Colonic mucosa (tissue), 4 donors: ENCODE results near the gene AHDC1. TPM values are rescaled to one million over a fixed set of nuclear protein-coding genes. Genes with fewer than 3 reads are reported as not detected.
"Not testable (repeated sequence)": the region's sequence is repeated elsewhere in the genome, so short reads cannot be mapped to it uniquely, and the experiment has no call there.

Experiments
- DNase-seq: peaks from one replicate; pipeline ENCODE4 v3.0.0-alpha.2; 2020
- H3K27ac ChIP-seq: fragments of 200-600 bp; one replicate; pipeline ENCODE4 v1.8.0; 2021
- H3K27me3 ChIP-seq: fragments of 200-600 bp; one replicate; pipeline ENCODE4 v1.8.0; 2021
- H3K36me3 ChIP-seq: fragments of 200-600 bp; one replicate; pipeline ENCODE4 v1.8.0; 2021
- H3K4me1 ChIP-seq: fragments of 200-600 bp; one replicate; pipeline ENCODE4 v1.8.0; 2021; ENCODE audit warnings: mild to moderate bottlenecking
- H3K4me3 ChIP-seq: fragments of 200-600 bp; one replicate; pipeline ENCODE4 v1.8.0; 2021
- H3K9ac ChIP-seq, 2 donors: one replicate each; pipeline ENCODE4 v1.7.0; 2013; ENCODE audit warnings: control low read depth in 2 of 2, low read depth in 2 of 2, low read length in 2 of 2
- H3K9me3 ChIP-seq: fragments of 200-600 bp; one replicate; pipeline ENCODE4 v1.8.0; 2021
- CTCF ChIP-seq: fragments of 200-600 bp; IDR thresholded peaks from one replicate; pipeline ENCODE4 v1.8.0; 2022; ENCODE audit warnings: antibody characterized with exemption, mild to moderate bottlenecking
- intact Hi-C: fragments of 100-400 bp; cut with DNase I; formaldehyde crosslinking; loops from one replicate; pipeline ENCODE4 v1.14.1; 2022
- total RNA-seq, 2 donors: library from RNA; stranded (reverse); fragmentation: NEBNext Ultra II Directional in 1 of 2; extraction: Animal tissue kit (Norgen Biotek cat#: 25700) in 1 of 2; gene quantifications; one replicate each; pipeline ENCODE4 v1.2.1, GENCODE V29; 2021
- donor health status: healthy.
- donor health status: DM: no; HTN: no; CAD: no.
- donor health status: DM: no; HTN: no; CAD: no.

AHDC1 gene
- total RNA-seq, 2 donors from 2014 or later: 18.4 to 26.8 TPM

DNA sequence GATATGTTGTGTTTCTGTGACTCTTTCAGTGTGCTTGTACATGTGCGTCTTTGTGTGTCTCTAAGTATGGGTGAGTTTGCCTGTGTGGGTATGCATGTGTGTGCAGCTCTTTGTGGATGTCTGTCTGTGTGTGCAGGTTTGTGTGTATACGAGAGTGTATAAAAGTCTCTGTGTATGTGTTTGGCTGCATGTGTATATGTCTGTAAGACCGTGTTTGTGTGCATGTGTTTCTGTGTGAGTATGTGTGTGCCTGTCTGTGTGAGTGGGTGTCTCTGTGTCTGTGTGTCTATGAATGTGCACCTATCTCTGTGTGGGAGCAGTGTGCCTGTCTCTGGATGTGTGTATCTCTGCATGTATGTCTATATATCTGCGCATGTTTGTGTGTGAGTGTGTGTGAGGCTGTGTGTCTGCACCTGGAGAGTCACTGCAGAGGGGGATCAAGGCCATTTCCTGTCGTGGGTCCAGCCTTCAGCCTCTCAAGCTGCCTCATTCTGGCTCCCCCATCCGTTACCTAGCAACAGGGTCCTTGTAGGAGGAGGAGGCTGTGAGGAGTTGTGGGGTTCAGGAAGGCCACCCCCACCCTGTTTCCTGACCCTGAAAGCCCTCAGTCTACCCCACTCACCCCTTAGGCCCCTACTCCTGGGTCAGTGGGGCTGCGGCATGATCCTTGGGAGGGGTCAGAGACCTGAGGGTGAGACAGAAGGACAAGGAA, 20.7 kb upstream of the AHDC1 start:
- H3K9me3 ChIP-seq: no peaks in the 10 kb centered on the region
- intact Hi-C loops: no loop called here
- no peak overlapping the region for H3K4me3 ChIP-seq
- no peak for TF ChIP-seq CTCF
- H3K27ac ChIP-seq: no peak overlapping the region
- H3K27me3 ChIP-seq: no peaks in the 10 kb centered on the region
- H3K9ac ChIP-seq: no peak overlapping the region
- no peak for DNase-seq
- no peaks in the 10 kb centered on the region for H3K4me1 ChIP-seq
- H3K36me3 ChIP-seq: no peaks in the 10 kb centered on the region

DNA sequence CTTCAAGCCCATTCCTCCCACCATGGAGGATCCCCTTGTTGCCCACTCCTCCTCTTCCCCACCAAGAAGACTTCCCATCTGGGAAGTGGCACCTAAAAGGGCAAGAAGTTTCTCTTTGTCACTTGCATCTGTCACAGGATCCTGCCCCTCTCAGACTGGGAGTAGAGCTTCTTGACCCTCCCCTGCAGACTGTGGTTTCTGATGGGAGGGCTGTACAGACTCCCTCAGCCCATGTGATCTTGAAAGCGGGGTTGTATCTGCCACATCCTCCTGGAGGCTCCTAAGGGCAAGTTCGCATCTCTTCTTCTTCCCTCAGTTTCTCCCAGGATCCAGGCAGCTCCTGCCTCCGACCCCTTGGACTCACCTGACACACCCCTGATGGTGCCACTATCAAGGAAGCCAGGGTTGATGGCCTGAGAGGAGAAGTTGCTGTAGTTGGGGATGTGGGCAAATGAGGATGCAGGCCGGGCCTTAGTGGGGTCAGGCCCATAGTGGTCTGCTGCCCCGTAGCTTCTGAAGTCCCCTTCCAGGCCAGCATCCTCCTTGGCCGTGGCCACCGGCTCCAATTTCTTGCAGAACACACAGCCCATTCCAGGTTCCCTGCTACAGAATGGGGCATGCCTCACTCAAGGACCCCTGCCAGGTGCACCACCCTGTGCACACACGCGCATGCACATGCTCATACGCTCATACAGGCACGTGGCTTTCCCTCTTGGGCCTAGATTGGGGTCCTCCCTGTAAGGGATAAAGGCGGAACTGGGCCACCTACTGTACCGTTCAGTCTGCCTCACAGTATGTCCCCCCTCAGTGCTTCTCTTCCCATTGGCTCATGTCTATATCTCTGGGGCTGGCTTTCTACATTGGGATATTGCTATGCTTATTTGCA, 19.6 kb upstream of the AHDC1 start:
- no peaks in the 10 kb centered on the region for H3K36me3 ChIP-seq
- no peak for DNase-seq
- no peak overlapping the region for H3K9ac ChIP-seq
- no peak for TF ChIP-seq CTCF
- H3K27ac ChIP-seq: no peak overlapping the region
- H3K27me3 ChIP-seq: no peaks in the 10 kb centered on the region
- intact Hi-C loops: no loop called here
- no peaks in the 10 kb centered on the region for H3K4me1 ChIP-seq
- H3K4me3 ChIP-seq: no peak overlapping the region
- H3K9me3 ChIP-seq: no peaks in the 10 kb centered on the region

- H3K9me3 ChIP-seq: no peaks in the 10 kb centered on the region
- no peak overlapping the region for H3K9ac ChIP-seq
- no peaks in the 10 kb centered on the region for H3K4me1 ChIP-seq
- no peaks in the 10 kb centered on the region for H3K27me3 ChIP-seq
- H3K4me3 ChIP-seq: no peak overlapping the region
- H3K36me3 ChIP-seq: no peaks in the 10 kb centered on the region
- TF ChIP-seq CTCF: no peak
- intact Hi-C loops: no loop called here
- H3K27ac ChIP-seq: no peak overlapping the region
- DNase-seq: no peak
These were observed 18.9 kb upstream of the AHDC1 start for GRCh38 chr1:27622828-27623227.

GRCh38 chr1:27621051-27621920, 17.3 kb upstream of the AHDC1 start:
- TF ChIP-seq CTCF: no peak
- Histone ChIP-seq H3K27me3 (no peaks in the 10 kb centered on the region), H3K36me3 (no peaks in the 10 kb centered on the region), H3K9me3 (no peaks in the 10 kb centered on the region), H3K27ac (no peak overlapping the region), H3K4me3 (no peak overlapping the region), H3K9ac (no peak overlapping the region), H3K4me1 (no peaks in the 10 kb centered on the region)
- no peak for DNase-seq
- intact Hi-C loops: no loop called here

- H3K4me3 ChIP-seq, DNase-seq, H3K27ac ChIP-seq, intact Hi-C loops, H3K27me3 ChIP-seq, H3K4me1 ChIP-seq, H3K36me3 ChIP-seq, H3K9ac ChIP-seq, H3K9me3 ChIP-seq: not testable (repeated sequence)
These were observed 16.0 kb upstream of the AHDC1 start for GRCh38 chr1:27619782-27620438.
